Measurements from ENCODE around the gene OSGIN1.

- TF ChIP-seq CTCF (IDR thresholded peaks at IDR 0.05) (no peak), POLR2A (IDR thresholded peaks at IDR 0.05) (no peak)
Measured at GRCh38 chr16:83932304-83932703, 20.7 kb upstream of the OSGIN1 start.
